Mammary epithelial cell (primary cell): ENCODE data around the gene INHBC.

Experiments
- EZH2 ChIP-seq: IDR thresholded peaks from 2 replicates; pipeline ENCODE4 v1.6.1; 2012; ENCODE audit warnings: low read length, inconsistent platforms, borderline replicate concordance
- TF ChIP-seq, protein P1 (sequence below), 2 donors: IDR thresholded peaks in 1 of 2; conservative IDR thresholded peaks in 1 of 2; 2 replicates each; pipeline ENCODE4 v1.5.1; 2011 to 2012; ENCODE audit warnings: inconsistent platforms in 2 of 2, low read length in 2 of 2, mild to moderate bottlenecking in 2 of 2, control low read depth in 1 of 2, low read depth in 1 of 2; ENCODE audit not compliant: insufficient read depth in 1 of 2; ENCODE audit errors: extremely low read depth in 1 of 2

DNA sequence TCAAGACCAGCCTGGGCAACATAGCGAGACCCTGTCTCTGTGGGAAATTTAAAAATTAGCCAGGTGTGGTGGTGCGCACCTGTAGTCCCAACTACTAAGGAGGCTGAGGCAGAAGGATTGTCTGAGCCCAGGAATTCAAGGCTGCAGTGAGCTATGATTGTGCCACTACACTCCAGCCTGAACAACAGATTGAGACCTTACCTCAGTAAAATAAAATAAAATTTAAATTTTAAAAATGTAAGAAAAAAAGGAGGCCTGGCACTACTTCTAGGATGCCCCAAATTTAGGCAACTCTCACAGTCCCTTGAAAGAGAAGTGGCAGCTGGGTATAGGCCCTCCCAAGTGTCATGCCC is 19.6 kb downstream of the INHBC start:
- TF ChIP-seq, protein P1, sequence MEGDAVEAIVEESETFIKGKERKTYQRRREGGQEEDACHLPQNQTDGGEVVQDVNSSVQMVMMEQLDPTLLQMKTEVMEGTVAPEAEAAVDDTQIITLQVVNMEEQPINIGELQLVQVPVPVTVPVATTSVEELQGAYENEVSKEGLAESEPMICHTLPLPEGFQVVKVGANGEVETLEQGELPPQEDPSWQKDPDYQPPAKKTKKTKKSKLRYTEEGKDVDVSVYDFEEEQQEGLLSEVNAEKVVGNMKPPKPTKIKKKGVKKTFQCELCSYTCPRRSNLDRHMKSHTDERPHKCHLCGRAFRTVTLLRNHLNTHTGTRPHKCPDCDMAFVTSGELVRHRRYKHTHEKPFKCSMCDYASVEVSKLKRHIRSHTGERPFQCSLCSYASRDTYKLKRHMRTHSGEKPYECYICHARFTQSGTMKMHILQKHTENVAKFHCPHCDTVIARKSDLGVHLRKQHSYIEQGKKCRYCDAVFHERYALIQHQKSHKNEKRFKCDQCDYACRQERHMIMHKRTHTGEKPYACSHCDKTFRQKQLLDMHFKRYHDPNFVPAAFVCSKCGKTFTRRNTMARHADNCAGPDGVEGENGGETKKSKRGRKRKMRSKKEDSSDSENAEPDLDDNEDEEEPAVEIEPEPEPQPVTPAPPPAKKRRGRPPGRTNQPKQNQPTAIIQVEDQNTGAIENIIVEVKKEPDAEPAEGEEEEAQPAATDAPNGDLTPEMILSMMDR (conservative IDR thresholded peaks at IDR 0.05 in 1 of 2, IDR thresholded peaks at IDR 0.05 in 1 of 2; ENCODE audit: extremely low read depth in 1 of 2, insufficient read depth in 1 of 2, low read depth in 1 of 2, low read length in 2 of 2), result no peak
- no peak for TF ChIP-seq EZH2
